Stimulated activated CD4-positive, alpha-beta T cell treated with anti-CD3 and anti-CD28 coated beads, Interleukin-15, amount 100 ng/mL, for 48 hours (primary cell): ENCODE measurements around the gene INTS11.

Experiments used
- DNase-seq, 2 donors: peaks; one replicate each; pipeline ENCODE4 v3.0.0-alpha.2; 2020; ENCODE audit warnings: low read depth in 2 of 2

The INTS11 gene

GRCh38 chr1:1299686-1300351, 24.6 kb downstream of the INTS11 start:
- DNase-seq: no peak

GRCh38 chr1:1298861-1299685, 25.4 kb downstream of the INTS11 start:
- DNase-seq: no peak

GRCh38 chr1:1297802-1298424, 26.5 kb downstream of the INTS11 start:
- DNase-seq: no peak

GRCh38 chr1:1296070-1297061, 28.1 kb downstream of the INTS11 start:
- no peak for DNase-seq

GRCh38 chr1:1295154-1295923, 29.1 kb downstream of the INTS11 start:
- no peak for DNase-seq

GRCh38 chr1:1294250-1294890, 30.1 kb downstream of the INTS11 start:
- DNase-seq: no peak

GRCh38 chr1:1293263-1294249, 30.9 kb downstream of the INTS11 start:
- DNase-seq: no peak

GRCh38 chr1:1292851-1293250, 31.6 kb downstream of the INTS11 start:
- no peak for DNase-seq

GRCh38 chr1:1292442-1292779, 32.0 kb downstream of the INTS11 start:
- DNase-seq: no peak

GRCh38 chr1:1291548-1292441, 32.7 kb downstream of the INTS11 start:
- DNase-seq: peak in 1 of 2 donors; percentile 37

GRCh38 chr1:1291023-1291528, 33.4 kb downstream of the INTS11 start:
- no peak for DNase-seq

- peak in 1 of 2 donors; percentile 49 for DNase-seq
These were observed 34.2 kb downstream of the INTS11 start for GRCh38 chr1:1290238-1290731.

GRCh38 chr1:1287288-1288110, 37.0 kb downstream of the INTS11 start:
- no peak for DNase-seq

GRCh38 chr1:1286313-1287261, 37.9 kb downstream of the INTS11 start:
- DNase-seq: no peak

- DNase-seq: no peak
These were observed 38.7 kb downstream of the INTS11 start for GRCh38 chr1:1285611-1286311.
